Vagina (tissue), 2 donors: ENCODE measurements around the gene ACTL6B. TPM values are rescaled to one million over a fixed set of nuclear protein-coding genes. Genes with fewer than 3 reads are reported as not detected.
"Not testable (repeated sequence)": the region's sequence is repeated elsewhere in the genome, so short reads cannot be mapped to it uniquely, and the experiment has no call there.

ENCODE experiments used
- DNase-seq, 2 donors: peaks; one replicate each; pipeline ENCODE4 v3.0.0-alpha.2; 2017; ENCODE audit errors: extremely low spot score in 2 of 2
- H3K27ac ChIP-seq: fragments of 200-600 bp; sonication (generic); one replicate; pipeline ENCODE4 v1.5.1; 2019
- H3K27me3 ChIP-seq: fragments of 200-600 bp; sonication (generic); one replicate; pipeline ENCODE4 v1.5.1; 2019
- H3K36me3 ChIP-seq, 2 donors: fragments of 200-600 bp; sonication (generic); one replicate each; pipeline ENCODE4 v1.5.1; 2017 to 2019
- H3K4me1 ChIP-seq: fragments of 200-600 bp; sonication (generic); one replicate; pipeline ENCODE4 v1.5.1; 2019
- H3K4me3 ChIP-seq, 2 donors: fragments of 200-600 bp; sonication (generic); 1 replicate in 1 of 2; 2 replicates in 1 of 2; pipeline ENCODE4 v1.5.1; 2016 to 2019
- H3K9me3 ChIP-seq: fragments of 200-600 bp; sonication (generic); one replicate; pipeline ENCODE4 v1.5.1; 2019
- POLR2A ChIP-seq, 2 donors: fragments of 450-650 bp; IDR thresholded peaks; one replicate each; pipeline ENCODE4 v1.6.1; 2017; ENCODE audit warnings: antibody characterized with exemption in 2 of 2, mild to moderate bottlenecking in 2 of 2, moderate library complexity in 2 of 2
- POLR2AphosphoS5 ChIP-seq, 2 donors: sonication (generic); formaldehyde crosslinking; IDR thresholded peaks; one replicate each; pipeline ENCODE4 v1.9.0; 2017; ENCODE audit warnings: antibody characterized with exemption in 2 of 2, mild to moderate bottlenecking in 2 of 2, low read depth in 1 of 2; ENCODE audit not compliant: insufficient read depth in 1 of 2
- intact Hi-C: fragments of 100-400 bp; cut with DNase I; formaldehyde crosslinking; loops from one replicate; pipeline ENCODE4 v1.15.1; 2023
- total RNA-seq: library from RNA; depleted of rRNA; stranded (reverse); fragments of >200 nt; gene quantifications from one replicate; pipeline ENCODE4 v1.2.3, GENCODE V29; 2016
- TF ChIP-seq, protein P1 (sequence below), 3 experiments: fragments of 450-650 bp in 2 of 3; fragments of 200-600 bp in 1 of 3; sonication (generic) in 1 of 3; IDR thresholded peaks; one replicate each; pipeline ENCODE4 v1.5.1; 2017 to 2019; ENCODE audit warnings: antibody characterized with exemption in 3 of 3, mild to moderate bottlenecking in 2 of 3, moderate library complexity in 2 of 3

Gene ACTL6B
- total RNA-seq: 0.49 TPM

DNA sequence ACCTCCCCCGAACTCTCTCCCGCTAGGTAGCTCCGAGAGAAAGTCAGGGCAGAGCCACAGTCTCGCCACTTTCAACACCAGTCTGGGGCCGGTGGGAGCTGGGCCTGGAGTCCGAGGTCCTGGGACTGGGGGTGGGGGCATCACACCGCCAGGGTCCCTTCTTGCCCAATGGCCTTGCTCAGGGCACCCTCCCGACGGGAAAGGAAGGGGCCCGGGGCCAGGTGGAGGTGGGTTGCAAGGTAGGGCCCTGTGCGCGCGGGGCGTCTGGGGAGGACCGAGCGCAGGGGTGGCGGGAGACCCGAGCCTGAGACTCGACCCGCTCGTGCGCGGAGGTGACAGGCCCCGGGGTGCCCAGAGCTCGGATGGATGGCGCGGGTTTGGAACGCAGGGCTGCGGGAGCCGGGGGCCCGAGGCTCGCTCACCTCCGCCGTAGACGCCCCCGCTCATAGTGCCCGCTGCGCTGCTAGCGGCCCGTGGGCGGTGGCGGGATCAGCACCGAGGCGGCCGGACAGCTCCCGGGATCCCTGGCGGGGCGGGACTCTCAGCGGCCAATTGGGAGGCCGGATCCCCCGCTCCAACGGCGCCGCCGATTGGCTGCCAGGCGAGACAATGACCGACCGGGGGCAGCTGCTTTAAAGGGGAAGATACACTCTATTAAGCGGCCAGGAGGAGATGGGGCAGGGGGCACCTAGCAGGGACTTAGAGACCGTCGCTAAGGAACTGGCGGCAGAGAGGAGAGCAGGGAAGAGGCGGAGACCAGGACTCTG is at the start of gene ACTL6B:
TSS of gene ACTL6B (minus strand) at position 541 of the 767 bp plus-strand sequence. CDS start at position 447, 94 bp downstream.
- intact Hi-C loops: no loop called here

DNA sequence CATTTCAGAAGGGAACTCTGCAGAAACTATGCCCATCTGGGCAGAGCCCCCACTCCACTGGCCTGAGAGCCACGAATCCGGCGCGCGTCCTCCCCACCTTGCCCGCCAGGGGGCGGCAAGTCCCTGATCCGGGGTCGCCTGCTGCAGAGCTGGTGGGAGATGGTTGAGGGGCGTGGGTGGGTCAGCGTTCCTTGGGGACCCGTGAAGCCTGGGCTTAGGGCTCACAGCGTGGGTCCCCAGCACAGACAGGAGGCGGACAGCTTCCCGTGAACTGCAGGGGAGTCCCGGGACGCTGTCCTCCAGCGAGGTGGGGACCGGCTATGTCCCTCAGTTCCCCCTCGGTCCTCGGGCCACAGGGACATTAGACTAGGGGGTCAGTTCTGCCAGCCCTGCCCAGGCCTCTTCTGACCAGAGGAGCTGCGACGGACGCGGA is 49.1 kb upstream of the ACTL6B start:
- Histone ChIP-seq H3K27ac (peak overlapping the region; percentile 94), H3K4me3 (peak overlapping the region; percentile 67 to 90), H3K4me1 (peaks cover 22% of the 10 kb centered on the region), H3K9me3 (no peaks in the 10 kb centered on the region), H3K27me3 (no peaks in the 10 kb centered on the region), H3K36me3 (peaks cover 0 to 4% of the 10 kb centered on the region in 2 donors)
- TF ChIP-seq POLR2A (IDR thresholded peaks at IDR 0.05): no peak
- TF ChIP-seq, protein P1, sequence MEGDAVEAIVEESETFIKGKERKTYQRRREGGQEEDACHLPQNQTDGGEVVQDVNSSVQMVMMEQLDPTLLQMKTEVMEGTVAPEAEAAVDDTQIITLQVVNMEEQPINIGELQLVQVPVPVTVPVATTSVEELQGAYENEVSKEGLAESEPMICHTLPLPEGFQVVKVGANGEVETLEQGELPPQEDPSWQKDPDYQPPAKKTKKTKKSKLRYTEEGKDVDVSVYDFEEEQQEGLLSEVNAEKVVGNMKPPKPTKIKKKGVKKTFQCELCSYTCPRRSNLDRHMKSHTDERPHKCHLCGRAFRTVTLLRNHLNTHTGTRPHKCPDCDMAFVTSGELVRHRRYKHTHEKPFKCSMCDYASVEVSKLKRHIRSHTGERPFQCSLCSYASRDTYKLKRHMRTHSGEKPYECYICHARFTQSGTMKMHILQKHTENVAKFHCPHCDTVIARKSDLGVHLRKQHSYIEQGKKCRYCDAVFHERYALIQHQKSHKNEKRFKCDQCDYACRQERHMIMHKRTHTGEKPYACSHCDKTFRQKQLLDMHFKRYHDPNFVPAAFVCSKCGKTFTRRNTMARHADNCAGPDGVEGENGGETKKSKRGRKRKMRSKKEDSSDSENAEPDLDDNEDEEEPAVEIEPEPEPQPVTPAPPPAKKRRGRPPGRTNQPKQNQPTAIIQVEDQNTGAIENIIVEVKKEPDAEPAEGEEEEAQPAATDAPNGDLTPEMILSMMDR (IDR thresholded peaks at IDR 0.05): peak; percentile 64 to 97 (median 89)
- no peak for DNase-seq
- intact Hi-C loops: loop anchor here (5.0 kb wide), 1 partner anchor 147 kb away; the partner anchor contains the start of gene SLC12A9

More for the DNA sequence above, at the start of gene ACTL6B:
- H3K9me3 ChIP-seq: no peaks in the 10 kb centered on the region
- no peaks in the 10 kb centered on the region for H3K36me3 ChIP-seq
- peaks cover 12% of the 10 kb centered on the region for H3K27me3 ChIP-seq
- H3K27ac ChIP-seq: no peak within 1 kb of the TSS
- no peak within 1 kb of the TSS for H3K4me3 ChIP-seq
- no peaks in the 10 kb centered on the region for H3K4me1 ChIP-seq
- TF ChIP-seq POLR2AphosphoS5 (IDR thresholded peaks at IDR 0.05; ENCODE audit: insufficient read depth in 1 of 2, low read depth in 1 of 2) (no peak), POLR2A (IDR thresholded peaks at IDR 0.05) (no peak)
- TF ChIP-seq, protein P1 (IDR thresholded peaks at IDR 0.05): no peak
- no peak for DNase-seq

DNA sequence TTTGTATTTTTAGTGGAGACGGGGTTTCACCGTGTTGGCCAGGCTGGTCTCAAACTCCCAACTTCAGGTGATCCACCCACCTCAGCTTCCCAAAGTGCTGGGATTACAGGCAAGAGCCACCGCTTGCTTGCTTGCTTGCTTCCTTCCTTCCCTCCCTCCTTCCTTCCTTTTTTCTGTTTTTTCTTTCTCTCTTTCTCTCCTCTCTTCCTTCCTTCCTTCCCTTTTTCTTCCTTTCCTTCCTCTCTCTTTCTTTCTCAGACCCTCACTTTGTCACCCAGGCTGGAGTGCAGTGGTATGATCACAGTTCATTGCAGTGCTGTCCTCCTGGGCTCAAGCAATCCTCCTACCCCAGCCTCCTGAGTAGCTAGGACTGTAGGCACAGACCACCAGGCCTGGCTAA is 44.8 kb upstream of the ACTL6B start:
- DNase-seq, intact Hi-C loops, H3K27me3 ChIP-seq, H3K36me3 ChIP-seq, H3K27ac ChIP-seq, H3K4me3 ChIP-seq, H3K4me1 ChIP-seq, H3K9me3 ChIP-seq: not testable (repeated sequence)

- Histone ChIP-seq H3K27me3 (no peaks in the 10 kb centered on the region), H3K9me3 (no peaks in the 10 kb centered on the region), H3K4me3 (no peak overlapping the region), H3K36me3 (no peaks in the 10 kb centered on the region), H3K4me1 (peaks cover 7% of the 10 kb centered on the region), H3K27ac (no peak overlapping the region)
- intact Hi-C loops: no loop called here
- TF ChIP-seq POLR2A (IDR thresholded peaks at IDR 0.05) (no peak), POLR2AphosphoS5 (IDR thresholded peaks at IDR 0.05; ENCODE audit: insufficient read depth in 1 of 2, low read depth in 1 of 2) (no peak)
- TF ChIP-seq, protein P1 (IDR thresholded peaks at IDR 0.05): no peak
- DNase-seq: no peak
These were observed 42.8 kb upstream of the ACTL6B start for GRCh38 chr7:100699018-100699417.

- no peak overlapping the region for H3K27ac ChIP-seq
- H3K4me3 ChIP-seq: no peak overlapping the region
- H3K27me3 ChIP-seq: no peaks in the 10 kb centered on the region
- DNase-seq: no peak
- TF ChIP-seq POLR2A (IDR thresholded peaks at IDR 0.05) (no peak), POLR2AphosphoS5 (IDR thresholded peaks at IDR 0.05; ENCODE audit: insufficient read depth in 1 of 2, low read depth in 1 of 2) (no peak)
- TF ChIP-seq, protein P1 (IDR thresholded peaks at IDR 0.05): no peak
- H3K36me3 ChIP-seq: no peaks in the 10 kb centered on the region
- no peaks in the 10 kb centered on the region for H3K9me3 ChIP-seq
- peaks cover 32% of the 10 kb centered on the region for H3K4me1 ChIP-seq
- intact Hi-C loops: no loop called here
These were observed 39.9 kb upstream of the ACTL6B start for GRCh38 chr7:100696123-100696521.
